OCI-LY1 (cell line): ENCODE results near the gene VPS11.

Source experiments
- EZH2 ChIP-seq: fragments of 200-600 bp; sonication (generic), shearing (Covaris generic); IDR thresholded peaks from 2 replicates; pipeline ENCODE4 v1.8.0; 2017; ENCODE audit warnings: borderline replicate concordance, mixed run types, mild to moderate bottlenecking, antibody characterized with exemption, low read length, moderate library complexity, mixed read lengths
- TF ChIP-seq, protein P1 (sequence below): fragments of 200-600 bp; sonication (generic), shearing (Covaris generic); IDR thresholded peaks from 2 replicates; pipeline ENCODE4 v1.5.1; 2017; ENCODE audit warnings: mild to moderate bottlenecking, antibody characterized with exemption, low read length, moderate library complexity, mixed read lengths

DNA sequence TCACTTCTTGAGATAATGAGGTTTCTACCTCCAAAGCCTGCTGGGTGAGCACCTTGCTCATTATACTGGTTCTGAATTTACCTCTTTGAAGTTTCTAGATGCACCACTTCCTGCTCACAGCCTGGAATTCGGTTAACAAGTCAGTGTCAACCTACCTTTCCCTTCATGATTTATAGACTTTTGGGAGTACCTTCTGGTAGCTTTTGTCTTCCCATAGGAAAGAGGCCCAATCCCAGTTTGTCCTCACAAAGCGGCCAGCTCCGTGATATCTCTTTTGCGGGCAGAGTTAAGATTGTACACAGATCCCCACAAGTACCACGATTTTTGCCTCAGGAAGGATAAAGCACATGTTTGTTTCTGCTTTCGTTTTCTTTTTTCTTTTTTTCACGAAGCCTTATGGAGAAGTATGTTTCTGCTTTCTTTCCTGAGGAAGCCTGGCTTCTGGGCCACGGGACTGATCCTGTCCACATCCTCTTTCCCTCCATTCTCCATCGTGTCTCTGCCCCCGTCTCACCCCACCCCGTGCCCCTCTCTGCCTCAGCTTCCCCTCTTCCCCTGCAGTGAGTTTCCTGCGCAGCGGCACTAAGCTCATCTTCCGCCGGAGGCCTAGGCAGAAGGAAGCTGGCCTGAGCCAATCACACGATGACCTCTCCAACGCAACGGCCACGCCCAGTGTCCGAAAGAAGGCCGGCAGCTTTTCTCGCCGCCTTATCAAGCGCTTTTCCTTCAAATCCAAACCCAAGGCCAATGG, 48.0 kb downstream of the VPS11 start:
- TF ChIP-seq, protein P1, sequence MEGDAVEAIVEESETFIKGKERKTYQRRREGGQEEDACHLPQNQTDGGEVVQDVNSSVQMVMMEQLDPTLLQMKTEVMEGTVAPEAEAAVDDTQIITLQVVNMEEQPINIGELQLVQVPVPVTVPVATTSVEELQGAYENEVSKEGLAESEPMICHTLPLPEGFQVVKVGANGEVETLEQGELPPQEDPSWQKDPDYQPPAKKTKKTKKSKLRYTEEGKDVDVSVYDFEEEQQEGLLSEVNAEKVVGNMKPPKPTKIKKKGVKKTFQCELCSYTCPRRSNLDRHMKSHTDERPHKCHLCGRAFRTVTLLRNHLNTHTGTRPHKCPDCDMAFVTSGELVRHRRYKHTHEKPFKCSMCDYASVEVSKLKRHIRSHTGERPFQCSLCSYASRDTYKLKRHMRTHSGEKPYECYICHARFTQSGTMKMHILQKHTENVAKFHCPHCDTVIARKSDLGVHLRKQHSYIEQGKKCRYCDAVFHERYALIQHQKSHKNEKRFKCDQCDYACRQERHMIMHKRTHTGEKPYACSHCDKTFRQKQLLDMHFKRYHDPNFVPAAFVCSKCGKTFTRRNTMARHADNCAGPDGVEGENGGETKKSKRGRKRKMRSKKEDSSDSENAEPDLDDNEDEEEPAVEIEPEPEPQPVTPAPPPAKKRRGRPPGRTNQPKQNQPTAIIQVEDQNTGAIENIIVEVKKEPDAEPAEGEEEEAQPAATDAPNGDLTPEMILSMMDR: no peak
- TF ChIP-seq EZH2: no peak
